GM19372 (cell line): ENCODE results near the gene GON4L.
"Not testable (repeated sequence)": the region's sequence is repeated elsewhere in the genome, so short reads cannot be mapped to it uniquely, and the experiment has no call there.

Source experiments
- ATAC-seq: cut with Tn5 transposase; IDR thresholded peaks from one replicate; pipeline ENCODE4 v1.9.1; 2021; ENCODE audit warnings: mild to moderate bottlenecking, low read depth, moderate library complexity; ENCODE audit not compliant: unreplicated experiment

The GON4L gene

GRCh38 chr1:155872527-155872926, 15.5 kb upstream of the GON4L start:
- ATAC-seq = no peak

- no peak for ATAC-seq
These were observed 14.4 kb upstream of the GON4L start for GRCh38 chr1:155871390-155871789.

- ATAC-seq = no peak
These were observed 10.8 kb upstream of the GON4L start for GRCh38 chr1:155867766-155868165.

GRCh38 chr1:155864393-155864792, 7.4 kb upstream of the GON4L start:
- ATAC-seq = no peak

- no peak for ATAC-seq
These were observed 4.9 kb upstream of the GON4L start for GRCh38 chr1:155861896-155862295.

- ATAC-seq = no peak
These were observed 4.0 kb upstream of the GON4L start for GRCh38 chr1:155860970-155861510.

GRCh38 chr1:155859881-155860871, 3.2 kb upstream of the GON4L start:
- no peak for ATAC-seq

GRCh38 chr1:155859234-155859829, 2.3 kb upstream of the GON4L start, which contains the start of gene SYT11:
TSS of gene SYT11 (plus strand) at chr1:155859567. CDS start at chr1:155859762, 195 bp downstream.
- ATAC-seq = peak; percentile 67

GRCh38 chr1:155858800-155859233, 1.8 kb upstream of the GON4L start:
- ATAC-seq = peak; percentile 13

- no peak for ATAC-seq
These were observed 598 bp downstream of the GON4L start for GRCh38 chr1:155856257-155856974.

GRCh38 chr1:155850345-155850744, 6.7 kb downstream of the GON4L start:
- ATAC-seq = no peak

GRCh38 chr1:155847823-155848529, 9.0 kb downstream of the GON4L start:
- ATAC-seq = no peak

- ATAC-seq = no peak
These were observed 12.1 kb downstream of the GON4L start for GRCh38 chr1:155844860-155845421.

GRCh38 chr1:155840386-155840785, 16.6 kb downstream of the GON4L start:
- ATAC-seq = no peak

- ATAC-seq = no peak
These were observed 21.5 kb downstream of the GON4L start for GRCh38 chr1:155835548-155835947.

GRCh38 chr1:155834927-155835399, 22.1 kb downstream of the GON4L start:
- not testable (repeated sequence) for ATAC-seq

- ATAC-seq = no peak
These were observed 22.6 kb downstream of the GON4L start for GRCh38 chr1:155834296-155834926.

- ATAC-seq = no peak
These were observed 23.2 kb downstream of the GON4L start for GRCh38 chr1:155833665-155834295.
